ENCODE results near the gene PDSS1. TPM values are rescaled to one million over a fixed set of nuclear protein-coding genes. Genes with fewer than 3 reads are reported as not detected.

Gene PDSS1
- total and polyA plus RNA-seq, 4 donors, result 6.0 to 7.6 (median 7.1) TPM

- no peaks in the 10 kb centered on the region for H3K27me3 ChIP-seq (ENCODE audit: control insufficient read depth in 4 of 4, insufficient read depth in 4 of 4, low read length in 3 of 4)
- TF ChIP-seq HNF4G (IDR thresholded peaks at IDR 0.05) (no peak), JUND (IDR thresholded peaks at IDR 0.05) (no peak), FOXA1 (IDR thresholded peaks at IDR 0.05) (no peak), RAD21 (IDR thresholded peaks at IDR 0.05) (no peak)
- no peak for DNase-seq (ENCODE audit: low spot score)
- no peak overlapping the region for H3K4me3 ChIP-seq (ENCODE audit: low read depth in 1 of 3, low read length in 3 of 3)
- no peaks in the 10 kb centered on the region for H3K9me3 ChIP-seq (ENCODE audit: control insufficient read depth in 4 of 4, low read length in 3 of 4)
- H3K27ac ChIP-seq (ENCODE audit: low read depth in 1 of 2, low read length in 2 of 2), result no peak overlapping the region
- no peak overlapping the region for H3K9ac ChIP-seq (ENCODE audit: low read depth in 1 of 2, low read length in 2 of 2)
- H3K36me3 ChIP-seq (ENCODE audit: control insufficient read depth in 4 of 4, insufficient read depth in 3 of 4, low read depth in 1 of 4, low read length in 3 of 4), result no peaks in the 10 kb centered on the region
- 85% methylated on average over 7 of the region's 7 CpGs for WGBS
- H3K4me1 ChIP-seq (ENCODE audit: control insufficient read depth in 4 of 4, insufficient read depth in 4 of 4, low read length in 3 of 4), result no peaks in the 10 kb centered on the region
Observed at GRCh38 chr10:26665080-26666048, 32.1 kb upstream of the PDSS1 start.

GRCh38 chr10:26675873-26676257 lies 21.6 kb upstream of the PDSS1 start:
- no peaks in the 10 kb centered on the region for H3K36me3 ChIP-seq (ENCODE audit: control insufficient read depth in 4 of 4, insufficient read depth in 3 of 4, low read depth in 1 of 4, low read length in 3 of 4)
- H3K4me3 ChIP-seq (ENCODE audit: low read depth in 1 of 3, low read length in 3 of 3), result no peak overlapping the region
- TF ChIP-seq TAF1 (conservative IDR thresholded peaks at IDR 0.05) (no peak), REST (IDR thresholded peaks at IDR 0.05) (no peak), ATF3 (IDR thresholded peaks at IDR 0.05) (no peak), FOXA1 (IDR thresholded peaks at IDR 0.05) (no peak), SP1 (IDR thresholded peaks at IDR 0.05) (no peak), RAD21 (IDR thresholded peaks at IDR 0.05) (no peak), FOXA2 (IDR thresholded peaks at IDR 0.05) (no peak), NR2F2 (IDR thresholded peaks at IDR 0.05) (no peak), HNF4G (IDR thresholded peaks at IDR 0.05) (no peak), JUND (IDR thresholded peaks at IDR 0.05) (no peak), RXRA (IDR thresholded peaks at IDR 0.05) (no peak), GABPA (IDR thresholded peaks at IDR 0.05 in 1 of 2, conservative IDR thresholded peaks at IDR 0.05 in 1 of 2) (no peak), EGR1 (IDR thresholded peaks at IDR 0.05; ENCODE audit: low read depth in 2 of 2) (no peak), ZBTB33 (IDR thresholded peaks at IDR 0.05) (no peak)
- DNase-seq (ENCODE audit: low spot score), result no peak
- WGBS, result 98% methylated on average over 1 of the region's 1 CpG
- H3K27me3 ChIP-seq (ENCODE audit: control insufficient read depth in 4 of 4, insufficient read depth in 4 of 4, low read length in 3 of 4), result no peaks in the 10 kb centered on the region
- no peak overlapping the region for H3K9ac ChIP-seq (ENCODE audit: low read depth in 1 of 2, low read length in 2 of 2)
- no peaks in the 10 kb centered on the region for H3K4me1 ChIP-seq (ENCODE audit: control insufficient read depth in 4 of 4, insufficient read depth in 4 of 4, low read length in 3 of 4)
- no peaks in the 10 kb centered on the region for H3K9me3 ChIP-seq (ENCODE audit: control insufficient read depth in 4 of 4, low read length in 3 of 4)
- no peak overlapping the region for H3K27ac ChIP-seq (ENCODE audit: low read depth in 1 of 2, low read length in 2 of 2)

All from liver (tissue), 9 donors.